HTR-8/SVneo (cell line): ENCODE measurements around the gene OSM.

Source experiments
- DNase-seq: peaks from one replicate; pipeline ENCODE4 v3.0.0; 2011; ENCODE audit warnings: low spot score, mixed read lengths; ENCODE audit not compliant: insufficient read length
- FAIRE-seq: peaks from 2 replicates; lab custom pipeline; 2011; peaks lifted over from hg19 to GRCh38; lab: Jason Lieb, UNC

Gene OSM

GRCh38 chr22:30267382-30268302 is 991 bp upstream of the OSM start:
- FAIRE-seq (no peak), DNase-seq (no peak)

- DNase-seq: no peak
These were observed 717 bp downstream of the OSM start for GRCh38 chr22:30265823-30266444.

GRCh38 chr22:30265131-30265720 is 1.4 kb downstream of the OSM start:
- DNase-seq (no peak), FAIRE-seq (no peak)

More at GRCh38 chr22:30265823-30266444, 717 bp downstream of the OSM start:
- no peak for FAIRE-seq

- FAIRE-seq: no peak
- DNase-seq: no peak
These were observed 2.8 kb downstream of the OSM start for GRCh38 chr22:30263883-30264282.

DNA sequence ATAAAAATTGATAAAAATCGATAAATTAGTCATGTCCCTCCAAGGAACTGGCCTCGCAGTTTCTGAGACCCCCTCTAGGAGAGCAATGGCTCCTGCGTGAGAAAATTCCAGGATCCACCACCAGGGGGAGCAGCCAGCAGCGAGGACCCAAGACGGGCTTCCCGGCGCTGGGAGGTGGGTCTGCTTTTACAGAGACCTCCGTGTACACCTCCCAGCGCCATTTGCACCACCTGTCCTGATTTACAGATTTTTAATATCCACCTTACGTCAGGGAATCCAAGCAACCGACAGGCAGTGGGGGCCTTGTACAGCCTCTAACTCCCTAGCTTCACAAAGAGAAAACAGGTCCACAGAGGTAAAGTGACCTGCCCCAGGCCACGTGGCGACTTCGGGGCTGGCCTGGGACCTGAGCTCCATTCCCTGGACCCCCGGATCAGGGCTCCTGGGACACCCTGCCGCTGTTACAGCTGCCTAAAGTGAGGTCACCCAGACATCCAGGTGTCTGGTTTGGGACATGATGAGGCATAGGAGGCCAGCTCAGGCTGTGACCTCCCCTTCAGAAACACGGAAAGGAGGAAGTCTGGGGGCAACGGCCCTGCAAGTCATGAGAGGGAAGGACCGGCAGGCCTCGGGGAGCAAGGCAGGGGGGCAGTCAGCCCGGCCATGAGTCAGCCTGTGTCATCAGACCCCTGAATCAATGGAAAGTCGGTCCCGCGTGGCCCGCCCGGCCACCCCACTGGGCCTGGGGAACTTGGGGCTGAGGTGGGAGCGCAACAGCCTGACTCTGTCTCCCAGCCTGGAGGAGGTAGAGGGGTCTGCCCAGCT is 3.5 kb downstream of the OSM start:
- FAIRE-seq (no peak), DNase-seq (no peak)

DNA sequence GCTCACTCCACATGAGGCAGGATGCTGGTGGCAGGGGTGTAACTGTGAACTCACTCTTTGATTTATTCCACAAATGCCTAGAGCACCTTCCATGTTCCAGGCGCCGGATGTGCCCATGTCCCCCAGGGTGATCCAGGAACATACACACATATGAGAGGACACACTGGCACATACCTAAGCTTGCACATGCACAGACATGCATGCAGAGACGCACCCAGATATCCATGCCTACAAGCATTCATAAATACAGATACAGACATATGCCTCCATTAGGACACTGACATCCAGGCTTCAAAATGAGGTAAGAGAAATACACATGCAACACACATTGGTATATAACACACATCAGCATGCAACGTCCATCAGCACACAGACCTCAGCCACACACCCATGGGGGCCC is 4.5 kb downstream of the OSM start:
- no peak for DNase-seq
- no peak for FAIRE-seq

GRCh38 chr22:30261134-30261533 is 5.5 kb downstream of the OSM start:
- FAIRE-seq: no peak

GRCh38 chr22:30260682-30261081 is 6.0 kb downstream of the OSM start:
- no peak for FAIRE-seq
- DNase-seq: no peak

More at GRCh38 chr22:30261134-30261533, 5.5 kb downstream of the OSM start:
- DNase-seq: no peak

DNA sequence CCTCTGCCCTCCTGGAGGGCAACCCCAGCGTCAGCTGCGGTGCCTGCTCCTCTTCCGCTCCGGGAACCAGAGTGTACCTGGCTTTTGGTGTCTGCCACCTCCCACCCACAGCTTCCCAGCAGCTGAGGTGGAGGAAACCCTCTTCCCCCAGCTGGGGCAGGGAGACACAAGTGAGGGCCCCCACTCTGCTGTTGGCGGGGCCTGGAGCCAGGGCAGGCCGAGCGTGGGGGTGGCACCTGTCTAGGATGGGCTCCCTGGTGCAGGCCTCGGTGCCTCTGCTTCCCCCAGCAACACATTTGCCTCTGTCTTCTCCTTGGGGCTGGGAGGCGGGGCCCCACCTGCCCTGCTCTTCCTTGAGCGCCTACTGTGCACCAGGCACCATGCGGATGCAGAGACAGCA is 6.4 kb downstream of the OSM start:
- DNase-seq: no peak
- no peak for FAIRE-seq

- no peak for FAIRE-seq
- DNase-seq: no peak
These were observed 12.3 kb downstream of the OSM start for GRCh38 chr22:30254314-30254713.

- DNase-seq: no peak
- FAIRE-seq: no peak
These were observed 13.3 kb downstream of the OSM start for GRCh38 chr22:30253205-30253852.

DNA sequence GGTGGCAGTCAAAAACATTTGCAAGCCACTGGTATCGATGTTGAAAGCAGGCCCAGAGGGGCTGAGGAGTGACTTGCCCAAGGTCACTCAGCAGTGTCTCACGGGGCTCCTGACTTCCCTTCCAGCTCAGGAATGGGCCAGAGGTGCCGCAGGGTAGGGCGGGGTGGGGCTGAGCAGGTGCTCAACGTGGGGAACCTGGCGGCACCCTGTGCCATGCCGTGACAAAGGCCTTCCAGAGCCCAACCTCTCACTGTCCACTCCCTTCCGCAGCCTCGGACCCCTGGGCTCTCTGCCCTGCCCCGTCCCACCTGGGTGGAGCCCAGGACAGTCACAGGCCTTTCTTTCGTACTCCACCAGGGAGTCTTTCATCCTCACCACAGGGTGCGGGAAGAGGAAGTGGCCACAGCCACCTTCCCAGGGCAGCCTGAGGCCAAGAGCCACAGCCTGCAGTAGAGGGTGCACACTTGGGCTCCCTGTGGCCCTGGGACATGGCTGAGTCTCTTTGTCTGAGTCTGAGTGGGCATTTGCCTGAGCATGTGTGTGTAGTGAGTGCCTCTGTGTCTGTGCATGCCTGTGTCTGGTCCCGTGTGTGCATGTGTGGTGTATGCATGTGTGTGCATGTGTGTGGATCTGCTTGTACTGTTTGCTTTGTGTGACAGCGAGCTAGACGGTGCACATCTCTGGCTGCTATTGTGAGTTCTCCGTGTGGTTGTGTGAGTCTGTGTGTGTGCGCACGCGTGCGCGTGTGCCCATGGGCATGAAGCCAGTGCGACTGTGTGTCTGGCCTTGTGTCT is 14.0 kb downstream of the OSM start:
- peak; percentile 26 for FAIRE-seq
- no peak for DNase-seq

DNA sequence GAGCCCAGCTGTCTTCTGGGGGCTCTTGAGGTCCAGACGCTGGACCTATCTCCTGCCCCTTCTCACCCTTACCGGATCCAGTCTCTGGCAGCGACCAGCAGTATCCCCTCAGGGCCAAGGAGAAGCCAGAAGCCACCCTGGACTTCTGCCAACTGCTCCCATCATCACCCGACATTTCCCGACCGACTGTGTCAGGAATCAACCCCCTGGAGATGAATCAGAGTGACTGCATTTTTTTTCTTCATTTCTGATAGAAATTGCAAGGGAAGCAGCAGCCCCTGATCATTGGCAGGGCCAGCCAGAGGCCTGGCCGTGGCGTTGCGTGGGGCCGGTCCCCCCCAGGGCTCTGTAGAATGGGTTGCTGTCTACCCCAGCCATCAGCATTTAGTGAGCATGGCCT is 14.9 kb downstream of the OSM start:
- FAIRE-seq (no peak), DNase-seq (no peak)

GRCh38 chr22:30250661-30251267 is 15.9 kb downstream of the OSM start:
- FAIRE-seq (no peak), DNase-seq (no peak)

DNA sequence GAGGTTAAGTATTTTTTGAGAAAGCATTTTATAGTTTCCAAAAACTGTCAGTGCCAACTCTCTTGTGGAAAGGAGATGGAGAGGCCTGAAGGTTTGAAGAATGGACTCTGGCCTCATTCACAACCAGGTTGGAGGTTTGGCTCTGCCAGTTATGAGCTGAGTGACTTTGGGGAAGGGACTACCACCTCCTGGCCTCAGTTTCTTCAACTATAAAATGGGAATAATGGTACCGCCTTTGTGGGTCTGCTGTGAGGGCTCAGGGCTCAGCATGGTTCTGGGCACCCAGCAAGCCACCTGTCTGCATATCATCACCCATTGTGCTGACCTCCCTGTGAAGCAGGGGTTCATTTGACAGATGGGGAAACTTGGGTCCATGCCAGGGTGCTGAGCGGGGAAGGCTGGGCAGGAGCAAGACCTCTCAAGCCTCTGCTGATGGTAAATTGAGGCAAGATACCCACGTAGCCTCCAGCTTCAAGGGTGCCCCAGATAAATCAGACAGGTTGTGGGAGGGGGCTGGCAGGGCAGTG is 16.5 kb downstream of the OSM start:
- no peak for FAIRE-seq
- no peak for DNase-seq

- FAIRE-seq (no peak), DNase-seq (no peak)
These were observed 17.3 kb downstream of the OSM start for GRCh38 chr22:30249049-30250038.

GRCh38 chr22:30248484-30248883 is 18.2 kb downstream of the OSM start:
- FAIRE-seq (no peak), DNase-seq (no peak)
